Ovary (tissue), 3 donors: ENCODE data around the gene PLIN4.

Experiments
- EP300 ChIP-seq: sonication (generic); formaldehyde crosslinking; IDR thresholded peaks from one replicate; pipeline ENCODE4 v1.6.1; 2017; ENCODE audit warnings: antibody characterized with exemption
- TF ChIP-seq, protein P1 (sequence below), 3 donors: fragments of 450-650 bp in 2 of 3; fragments of 200-600 bp in 1 of 3; IDR thresholded peaks; one replicate each; pipeline versions ENCODE4 v1.5.1 to v1.8.0; 2016 to 2022; ENCODE audit warnings: antibody characterized with exemption in 3 of 3, mild to moderate bottlenecking in 1 of 3
- donor health status: DM: no; HTN: no; CAD: no.

DNA sequence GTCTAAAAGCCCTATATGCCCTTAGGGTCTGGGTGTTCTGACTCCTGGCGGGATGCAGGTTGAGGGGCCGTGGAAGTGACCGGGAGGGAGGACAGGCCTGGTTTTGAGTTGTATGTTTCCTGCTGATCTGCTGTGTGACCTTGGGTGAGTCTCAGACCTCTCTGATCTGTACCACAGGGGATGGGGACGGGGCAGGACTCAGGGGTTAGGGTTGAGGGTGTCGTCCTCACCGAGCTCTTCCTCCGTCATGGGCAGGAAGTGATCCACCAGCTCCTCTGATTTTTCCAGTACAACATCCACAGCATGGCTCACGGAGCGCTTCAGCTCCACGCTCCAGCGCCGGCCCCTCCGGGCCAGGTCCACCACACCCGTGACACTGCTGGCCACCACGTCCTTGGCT, 10.6 kb upstream of the PLIN4 start:
- no peak for TF ChIP-seq EP300
- TF ChIP-seq, protein P1, sequence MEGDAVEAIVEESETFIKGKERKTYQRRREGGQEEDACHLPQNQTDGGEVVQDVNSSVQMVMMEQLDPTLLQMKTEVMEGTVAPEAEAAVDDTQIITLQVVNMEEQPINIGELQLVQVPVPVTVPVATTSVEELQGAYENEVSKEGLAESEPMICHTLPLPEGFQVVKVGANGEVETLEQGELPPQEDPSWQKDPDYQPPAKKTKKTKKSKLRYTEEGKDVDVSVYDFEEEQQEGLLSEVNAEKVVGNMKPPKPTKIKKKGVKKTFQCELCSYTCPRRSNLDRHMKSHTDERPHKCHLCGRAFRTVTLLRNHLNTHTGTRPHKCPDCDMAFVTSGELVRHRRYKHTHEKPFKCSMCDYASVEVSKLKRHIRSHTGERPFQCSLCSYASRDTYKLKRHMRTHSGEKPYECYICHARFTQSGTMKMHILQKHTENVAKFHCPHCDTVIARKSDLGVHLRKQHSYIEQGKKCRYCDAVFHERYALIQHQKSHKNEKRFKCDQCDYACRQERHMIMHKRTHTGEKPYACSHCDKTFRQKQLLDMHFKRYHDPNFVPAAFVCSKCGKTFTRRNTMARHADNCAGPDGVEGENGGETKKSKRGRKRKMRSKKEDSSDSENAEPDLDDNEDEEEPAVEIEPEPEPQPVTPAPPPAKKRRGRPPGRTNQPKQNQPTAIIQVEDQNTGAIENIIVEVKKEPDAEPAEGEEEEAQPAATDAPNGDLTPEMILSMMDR (IDR thresholded peaks at IDR 0.05): no peak
